SU-DHL-6 (cell line): ENCODE results near the gene PHKB.

ENCODE experiments used
- CTCF ChIP-seq: fragments of 200-600 bp; sonication (generic); IDR thresholded peaks from one replicate; pipeline ENCODE4 v1.5.1; 2017; ENCODE audit warnings: antibody characterized with exemption, mild to moderate bottlenecking, low read length, moderate library complexity; ENCODE audit not compliant: insufficient read depth, poor library complexity, severe bottlenecking
- EZH2phosphoT487 ChIP-seq: fragments of 200-600 bp; sonication (generic), shearing (Covaris generic); conservative IDR thresholded peaks from 2 replicates; pipeline ENCODE4 v1.6.1; 2018; ENCODE audit warnings: mild to moderate bottlenecking, antibody characterized with exemption, low read length, moderate library complexity, mixed read lengths

DNA sequence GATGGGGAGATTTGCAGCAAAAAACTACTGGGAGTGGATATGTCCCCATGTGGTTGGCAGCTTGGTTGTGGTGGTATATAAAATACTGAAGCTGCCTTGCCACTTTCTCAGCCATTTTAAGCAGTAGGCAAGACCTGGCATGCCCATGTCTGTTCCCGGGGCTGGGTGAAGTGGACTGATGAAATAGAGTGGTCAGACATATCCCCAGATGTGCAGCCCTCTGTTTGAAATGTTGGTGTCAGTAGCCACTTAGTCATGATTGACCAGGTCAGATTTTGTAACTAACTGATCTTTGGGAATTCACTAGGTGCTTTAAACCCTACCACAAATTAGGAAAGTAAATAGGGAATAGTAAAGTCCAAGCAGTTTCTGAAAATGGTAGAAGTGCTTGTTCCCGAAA is 151.6 kb downstream of the PHKB start:
- TF ChIP-seq CTCF (no peak), EZH2phosphoT487 (no peak)
